GM23338 (cell line): Measurements from ENCODE around the gene FOXC2.

Experiments
- CREB1 ChIP-seq: fragments of 250-450 bp; sonication (Bioruptor Pico); IDR thresholded peaks from 2 replicates; pipeline ENCODE4 v1.5.0; 2020; ENCODE audit warnings: low read depth, mild to moderate bottlenecking, moderate library complexity
- CTCF ChIP-seq, 2 experiments: fragments of 200-600 bp in 1 of 2; sonication (generic) in 1 of 2; conservative IDR thresholded peaks; 2 replicates each; pipeline versions ENCODE4 v1.5.1 to v1.6.1; 2016 to 2017; ENCODE audit warnings: antibody characterized with exemption in 2 of 2, low read depth in 2 of 2, mild to moderate bottlenecking in 2 of 2, moderate library complexity in 1 of 2
- EZH2 ChIP-seq: fragments of 200-600 bp; sonication (generic); IDR thresholded peaks from one replicate; pipeline ENCODE4 v1.8.0; 2017; ENCODE audit warnings: antibody characterized with exemption, mild to moderate bottlenecking, low read depth; ENCODE audit not compliant: unreplicated experiment
- EZH2phosphoT487 ChIP-seq: fragments of 200-600 bp; sonication (generic); IDR thresholded peaks from one replicate; pipeline ENCODE4 v1.8.1; 2018; ENCODE audit warnings: antibody characterized with exemption; ENCODE audit not compliant: unreplicated experiment
- NANOG ChIP-seq: IDR thresholded peaks from 2 replicates; pipeline ENCODE4 v1.6.1; 2016; ENCODE audit warnings: antibody characterized with exemption, borderline replicate concordance
- POLR2AphosphoS5 ChIP-seq: IDR thresholded peaks from 2 replicates; pipeline ENCODE4 v1.6.1; 2016; ENCODE audit warnings: antibody characterized with exemption, low read depth
- TF ChIP-seq, protein P1 (sequence below): IDR thresholded peaks from one replicate; pipeline ENCODE4 v1.6.1; 2018; ENCODE audit warnings: antibody characterized with exemption; ENCODE audit not compliant: unreplicated experiment

GRCh38 chr16:86566966-86567700 lies 504 bp downstream of the FOXC2 start:
- TF ChIP-seq CTCF (conservative IDR thresholded peaks at IDR 0.05; ENCODE audit: low read depth in 2 of 2) (no peak), EZH2phosphoT487 (peak; percentile 90), POLR2AphosphoS5 (no peak), CREB1 (no peak), EZH2 (no peak), NANOG (no peak)
- TF ChIP-seq, protein P1, sequence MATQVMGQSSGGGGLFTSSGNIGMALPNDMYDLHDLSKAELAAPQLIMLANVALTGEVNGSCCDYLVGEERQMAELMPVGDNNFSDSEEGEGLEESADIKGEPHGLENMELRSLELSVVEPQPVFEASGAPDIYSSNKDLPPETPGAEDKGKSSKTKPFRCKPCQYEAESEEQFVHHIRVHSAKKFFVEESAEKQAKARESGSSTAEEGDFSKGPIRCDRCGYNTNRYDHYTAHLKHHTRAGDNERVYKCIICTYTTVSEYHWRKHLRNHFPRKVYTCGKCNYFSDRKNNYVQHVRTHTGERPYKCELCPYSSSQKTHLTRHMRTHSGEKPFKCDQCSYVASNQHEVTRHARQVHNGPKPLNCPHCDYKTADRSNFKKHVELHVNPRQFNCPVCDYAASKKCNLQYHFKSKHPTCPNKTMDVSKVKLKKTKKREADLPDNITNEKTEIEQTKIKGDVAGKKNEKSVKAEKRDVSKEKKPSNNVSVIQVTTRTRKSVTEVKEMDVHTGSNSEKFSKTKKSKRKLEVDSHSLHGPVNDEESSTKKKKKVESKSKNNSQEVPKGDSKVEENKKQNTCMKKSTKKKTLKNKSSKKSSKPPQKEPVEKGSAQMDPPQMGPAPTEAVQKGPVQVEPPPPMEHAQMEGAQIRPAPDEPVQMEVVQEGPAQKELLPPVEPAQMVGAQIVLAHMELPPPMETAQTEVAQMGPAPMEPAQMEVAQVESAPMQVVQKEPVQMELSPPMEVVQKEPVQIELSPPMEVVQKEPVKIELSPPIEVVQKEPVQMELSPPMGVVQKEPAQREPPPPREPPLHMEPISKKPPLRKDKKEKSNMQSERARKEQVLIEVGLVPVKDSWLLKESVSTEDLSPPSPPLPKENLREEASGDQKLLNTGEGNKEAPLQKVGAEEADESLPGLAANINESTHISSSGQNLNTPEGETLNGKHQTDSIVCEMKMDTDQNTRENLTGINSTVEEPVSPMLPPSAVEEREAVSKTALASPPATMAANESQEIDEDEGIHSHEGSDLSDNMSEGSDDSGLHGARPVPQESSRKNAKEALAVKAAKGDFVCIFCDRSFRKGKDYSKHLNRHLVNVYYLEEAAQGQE, result no peak
